ENCODE data around the gene CNNM3.

DNA sequence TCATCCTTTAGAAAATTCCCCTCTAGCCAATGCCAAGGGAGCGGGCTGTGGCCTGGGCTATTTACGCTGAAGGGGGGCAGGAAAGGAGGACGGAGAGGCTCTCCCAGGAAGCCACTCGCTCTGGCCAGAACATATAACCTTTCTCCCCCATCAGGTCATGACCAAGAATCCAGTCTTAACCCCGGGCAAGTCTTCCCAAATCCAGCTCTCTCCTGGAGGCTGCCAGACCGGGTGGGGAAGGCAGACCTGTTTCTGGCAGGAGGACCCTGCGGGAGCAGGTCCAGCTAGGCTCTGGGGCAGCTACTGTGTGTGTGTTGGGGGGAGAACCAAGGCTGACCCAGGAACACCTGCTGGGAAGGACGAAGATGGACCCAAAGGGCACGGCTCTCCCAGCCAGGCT lies 67.2 kb downstream of the CNNM3 start:
- TF ChIP-seq, protein P1, sequence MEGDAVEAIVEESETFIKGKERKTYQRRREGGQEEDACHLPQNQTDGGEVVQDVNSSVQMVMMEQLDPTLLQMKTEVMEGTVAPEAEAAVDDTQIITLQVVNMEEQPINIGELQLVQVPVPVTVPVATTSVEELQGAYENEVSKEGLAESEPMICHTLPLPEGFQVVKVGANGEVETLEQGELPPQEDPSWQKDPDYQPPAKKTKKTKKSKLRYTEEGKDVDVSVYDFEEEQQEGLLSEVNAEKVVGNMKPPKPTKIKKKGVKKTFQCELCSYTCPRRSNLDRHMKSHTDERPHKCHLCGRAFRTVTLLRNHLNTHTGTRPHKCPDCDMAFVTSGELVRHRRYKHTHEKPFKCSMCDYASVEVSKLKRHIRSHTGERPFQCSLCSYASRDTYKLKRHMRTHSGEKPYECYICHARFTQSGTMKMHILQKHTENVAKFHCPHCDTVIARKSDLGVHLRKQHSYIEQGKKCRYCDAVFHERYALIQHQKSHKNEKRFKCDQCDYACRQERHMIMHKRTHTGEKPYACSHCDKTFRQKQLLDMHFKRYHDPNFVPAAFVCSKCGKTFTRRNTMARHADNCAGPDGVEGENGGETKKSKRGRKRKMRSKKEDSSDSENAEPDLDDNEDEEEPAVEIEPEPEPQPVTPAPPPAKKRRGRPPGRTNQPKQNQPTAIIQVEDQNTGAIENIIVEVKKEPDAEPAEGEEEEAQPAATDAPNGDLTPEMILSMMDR (IDR thresholded peaks at IDR 0.05), result no peak
- TF ChIP-seq POLR2A (IDR thresholded peaks at IDR 0.05), result no peak

All from adrenal gland (tissue), 5 donors.